Measurements from ENCODE around the gene MYO9B. TPM values are rescaled to one million over a fixed set of nuclear protein-coding genes. Genes with fewer than 3 reads are reported as not detected.
A peak's percentile ranks its signal among the peaks of the same experiment; 100 is the strongest.

MYO9B gene
- total and polyA plus RNA-seq, 2 of the 13 experiments (the other 11 are each of a cell fraction or from before 2014, with no cell fraction given): 18.0 to 18.3 TPM

DNA sequence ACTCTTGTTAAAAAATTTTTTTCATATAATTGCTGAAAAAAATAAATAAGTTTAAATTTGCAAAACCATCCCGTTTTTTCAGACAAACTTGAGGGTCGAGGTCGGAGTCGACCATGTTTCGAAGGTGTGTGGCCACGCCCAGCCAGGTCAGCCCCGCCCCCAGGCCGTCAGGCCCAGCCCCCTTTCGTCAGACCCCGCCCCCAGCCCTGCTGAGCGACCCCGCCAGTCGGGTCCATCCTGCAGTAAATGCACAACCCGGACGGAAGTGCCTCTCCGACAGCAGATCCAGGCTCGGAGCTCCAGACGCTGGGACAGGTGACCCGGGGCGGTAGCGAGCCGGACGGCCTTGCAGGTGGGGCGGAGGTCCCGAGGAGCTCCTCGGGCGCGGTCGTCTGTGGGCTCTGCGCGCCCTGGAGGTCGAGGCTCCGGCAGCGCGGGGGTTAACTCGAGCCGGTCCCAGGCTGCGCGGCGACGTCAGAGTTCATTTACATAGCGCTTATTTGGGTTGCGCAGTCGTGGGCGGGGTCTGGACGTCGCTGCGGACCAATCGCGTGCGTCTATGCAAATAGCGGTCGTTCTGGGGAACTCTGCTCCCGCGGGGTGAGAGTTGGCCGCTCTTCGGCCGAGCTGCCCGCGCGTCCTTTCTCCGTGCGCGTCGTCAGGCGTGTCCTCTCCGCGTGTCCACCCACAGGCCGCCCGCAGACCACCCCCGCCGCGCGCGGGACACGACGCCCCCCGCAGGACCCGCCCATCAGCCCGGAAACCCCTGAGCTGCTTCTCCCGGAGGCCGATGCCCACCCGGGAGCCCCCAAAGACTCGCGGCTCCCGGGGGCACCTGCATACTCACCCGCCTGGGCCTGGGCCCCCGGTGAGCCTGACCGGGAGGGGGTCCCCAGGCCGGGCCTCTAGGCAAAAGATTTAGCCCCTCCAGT is 150.7 kb downstream of the MYO9B start, which contains the start of gene OCEL1 (continued):
- TF ChIP-seq, protein P1, sequence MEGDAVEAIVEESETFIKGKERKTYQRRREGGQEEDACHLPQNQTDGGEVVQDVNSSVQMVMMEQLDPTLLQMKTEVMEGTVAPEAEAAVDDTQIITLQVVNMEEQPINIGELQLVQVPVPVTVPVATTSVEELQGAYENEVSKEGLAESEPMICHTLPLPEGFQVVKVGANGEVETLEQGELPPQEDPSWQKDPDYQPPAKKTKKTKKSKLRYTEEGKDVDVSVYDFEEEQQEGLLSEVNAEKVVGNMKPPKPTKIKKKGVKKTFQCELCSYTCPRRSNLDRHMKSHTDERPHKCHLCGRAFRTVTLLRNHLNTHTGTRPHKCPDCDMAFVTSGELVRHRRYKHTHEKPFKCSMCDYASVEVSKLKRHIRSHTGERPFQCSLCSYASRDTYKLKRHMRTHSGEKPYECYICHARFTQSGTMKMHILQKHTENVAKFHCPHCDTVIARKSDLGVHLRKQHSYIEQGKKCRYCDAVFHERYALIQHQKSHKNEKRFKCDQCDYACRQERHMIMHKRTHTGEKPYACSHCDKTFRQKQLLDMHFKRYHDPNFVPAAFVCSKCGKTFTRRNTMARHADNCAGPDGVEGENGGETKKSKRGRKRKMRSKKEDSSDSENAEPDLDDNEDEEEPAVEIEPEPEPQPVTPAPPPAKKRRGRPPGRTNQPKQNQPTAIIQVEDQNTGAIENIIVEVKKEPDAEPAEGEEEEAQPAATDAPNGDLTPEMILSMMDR (CRISPR knock-in tag; IDR thresholded peaks at IDR 0.05): peak; percentile 17; the same call in 1 of the 2 replicates
- TF ChIP-seq, protein P2, sequence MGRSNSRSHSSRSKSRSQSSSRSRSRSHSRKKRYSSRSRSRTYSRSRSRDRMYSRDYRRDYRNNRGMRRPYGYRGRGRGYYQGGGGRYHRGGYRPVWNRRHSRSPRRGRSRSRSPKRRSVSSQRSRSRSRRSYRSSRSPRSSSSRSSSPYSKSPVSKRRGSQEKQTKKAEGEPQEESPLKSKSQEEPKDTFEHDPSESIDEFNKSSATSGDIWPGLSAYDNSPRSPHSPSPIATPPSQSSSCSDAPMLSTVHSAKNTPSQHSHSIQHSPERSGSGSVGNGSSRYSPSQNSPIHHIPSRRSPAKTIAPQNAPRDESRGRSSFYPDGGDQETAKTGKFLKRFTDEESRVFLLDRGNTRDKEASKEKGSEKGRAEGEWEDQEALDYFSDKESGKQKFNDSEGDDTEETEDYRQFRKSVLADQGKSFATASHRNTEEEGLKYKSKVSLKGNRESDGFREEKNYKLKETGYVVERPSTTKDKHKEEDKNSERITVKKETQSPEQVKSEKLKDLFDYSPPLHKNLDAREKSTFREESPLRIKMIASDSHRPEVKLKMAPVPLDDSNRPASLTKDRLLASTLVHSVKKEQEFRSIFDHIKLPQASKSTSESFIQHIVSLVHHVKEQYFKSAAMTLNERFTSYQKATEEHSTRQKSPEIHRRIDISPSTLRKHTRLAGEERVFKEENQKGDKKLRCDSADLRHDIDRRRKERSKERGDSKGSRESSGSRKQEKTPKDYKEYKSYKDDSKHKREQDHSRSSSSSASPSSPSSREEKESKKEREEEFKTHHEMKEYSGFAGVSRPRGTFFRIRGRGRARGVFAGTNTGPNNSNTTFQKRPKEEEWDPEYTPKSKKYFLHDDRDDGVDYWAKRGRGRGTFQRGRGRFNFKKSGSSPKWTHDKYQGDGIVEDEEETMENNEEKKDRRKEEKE (IDR thresholded peaks at IDR 0.05): no peak
- TF ChIP-seq BCL6 (CRISPR knock-in tag; IDR thresholded peaks at IDR 0.05) (0 out of 2 replicates have a peak, but pooled peaks have one; percentile 2), NFKBIZ (CRISPR knock-in tag; IDR thresholded peaks at IDR 0.05) (no peak), ZBTB42 (CRISPR knock-in tag; IDR thresholded peaks at IDR 0.05) (no peak), ZNF709 (CRISPR knock-in tag; IDR thresholded peaks at IDR 0.05) (no peak), ZNF557 (CRISPR knock-in tag; IDR thresholded peaks at IDR 0.05) (no peak), RCOR2 (CRISPR knock-in tag; IDR thresholded peaks at IDR 0.05) (no peak), ELF4 (CRISPR knock-in tag; IDR thresholded peaks at IDR 0.05; ENCODE audit: borderline replicate concordance) (peak; percentile 39; the same call in 1 of the 2 replicates), ISX (CRISPR knock-in tag; conservative IDR thresholded peaks at IDR 0.05) (no peak), ATF7-NPFF (CRISPR knock-in tag; IDR thresholded peaks at IDR 0.05; ENCODE audit: low read depth) (peak; percentile 89; the same call in 1 of the 2 replicates)
- TF ChIP-seq, protein P3, sequence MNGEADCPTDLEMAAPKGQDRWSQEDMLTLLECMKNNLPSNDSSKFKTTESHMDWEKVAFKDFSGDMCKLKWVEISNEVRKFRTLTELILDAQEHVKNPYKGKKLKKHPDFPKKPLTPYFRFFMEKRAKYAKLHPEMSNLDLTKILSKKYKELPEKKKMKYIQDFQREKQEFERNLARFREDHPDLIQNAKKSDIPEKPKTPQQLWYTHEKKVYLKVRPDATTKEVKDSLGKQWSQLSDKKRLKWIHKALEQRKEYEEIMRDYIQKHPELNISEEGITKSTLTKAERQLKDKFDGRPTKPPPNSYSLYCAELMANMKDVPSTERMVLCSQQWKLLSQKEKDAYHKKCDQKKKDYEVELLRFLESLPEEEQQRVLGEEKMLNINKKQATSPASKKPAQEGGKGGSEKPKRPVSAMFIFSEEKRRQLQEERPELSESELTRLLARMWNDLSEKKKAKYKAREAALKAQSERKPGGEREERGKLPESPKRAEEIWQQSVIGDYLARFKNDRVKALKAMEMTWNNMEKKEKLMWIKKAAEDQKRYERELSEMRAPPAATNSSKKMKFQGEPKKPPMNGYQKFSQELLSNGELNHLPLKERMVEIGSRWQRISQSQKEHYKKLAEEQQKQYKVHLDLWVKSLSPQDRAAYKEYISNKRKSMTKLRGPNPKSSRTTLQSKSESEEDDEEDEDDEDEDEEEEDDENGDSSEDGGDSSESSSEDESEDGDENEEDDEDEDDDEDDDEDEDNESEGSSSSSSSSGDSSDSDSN (CRISPR knock-in tag; IDR thresholded peaks at IDR 0.05): peak; percentile 86
- TF ChIP-seq, protein P4, sequence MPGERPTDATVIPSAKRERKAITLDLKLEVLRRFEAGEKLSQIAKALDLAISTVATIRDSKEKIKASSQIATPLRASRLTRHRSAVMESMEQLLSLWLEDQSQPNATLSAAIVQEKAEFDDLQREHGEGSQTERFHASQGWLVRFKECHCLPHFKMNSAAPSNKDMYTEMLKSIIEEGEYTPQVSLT (CRISPR knock-in tag; IDR thresholded peaks at IDR 0.05; ENCODE audit: borderline replicate concordance, low read depth): no peak
- TF ChIP-seq, protein P5, sequence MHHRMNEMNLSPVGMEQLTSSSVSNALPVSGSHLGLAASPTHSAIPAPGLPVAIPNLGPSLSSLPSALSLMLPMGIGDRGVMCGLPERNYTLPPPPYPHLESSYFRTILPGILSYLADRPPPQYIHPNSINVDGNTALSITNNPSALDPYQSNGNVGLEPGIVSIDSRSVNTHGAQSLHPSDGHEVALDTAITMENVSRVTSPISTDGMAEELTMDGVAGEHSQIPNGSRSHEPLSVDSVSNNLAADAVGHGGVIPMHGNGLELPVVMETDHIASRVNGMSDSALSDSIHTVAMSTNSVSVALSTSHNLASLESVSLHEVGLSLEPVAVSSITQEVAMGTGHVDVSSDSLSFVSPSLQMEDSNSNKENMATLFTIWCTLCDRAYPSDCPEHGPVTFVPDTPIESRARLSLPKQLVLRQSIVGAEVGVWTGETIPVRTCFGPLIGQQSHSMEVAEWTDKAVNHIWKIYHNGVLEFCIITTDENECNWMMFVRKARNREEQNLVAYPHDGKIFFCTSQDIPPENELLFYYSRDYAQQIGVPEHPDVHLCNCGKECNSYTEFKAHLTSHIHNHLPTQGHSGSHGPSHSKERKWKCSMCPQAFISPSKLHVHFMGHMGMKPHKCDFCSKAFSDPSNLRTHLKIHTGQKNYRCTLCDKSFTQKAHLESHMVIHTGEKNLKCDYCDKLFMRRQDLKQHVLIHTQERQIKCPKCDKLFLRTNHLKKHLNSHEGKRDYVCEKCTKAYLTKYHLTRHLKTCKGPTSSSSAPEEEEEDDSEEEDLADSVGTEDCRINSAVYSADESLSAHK (CRISPR knock-in tag; IDR thresholded peaks at IDR 0.05; ENCODE audit: borderline replicate concordance): no peak
